ENCODE data around the gene TRPV6. TPM values are rescaled to one million over a fixed set of nuclear protein-coding genes. Genes with fewer than 3 reads are reported as not detected.

The TRPV6 gene
- polyA plus RNA-seq, 3 donors: 0.44 TPM; not detected in 2

DNA sequence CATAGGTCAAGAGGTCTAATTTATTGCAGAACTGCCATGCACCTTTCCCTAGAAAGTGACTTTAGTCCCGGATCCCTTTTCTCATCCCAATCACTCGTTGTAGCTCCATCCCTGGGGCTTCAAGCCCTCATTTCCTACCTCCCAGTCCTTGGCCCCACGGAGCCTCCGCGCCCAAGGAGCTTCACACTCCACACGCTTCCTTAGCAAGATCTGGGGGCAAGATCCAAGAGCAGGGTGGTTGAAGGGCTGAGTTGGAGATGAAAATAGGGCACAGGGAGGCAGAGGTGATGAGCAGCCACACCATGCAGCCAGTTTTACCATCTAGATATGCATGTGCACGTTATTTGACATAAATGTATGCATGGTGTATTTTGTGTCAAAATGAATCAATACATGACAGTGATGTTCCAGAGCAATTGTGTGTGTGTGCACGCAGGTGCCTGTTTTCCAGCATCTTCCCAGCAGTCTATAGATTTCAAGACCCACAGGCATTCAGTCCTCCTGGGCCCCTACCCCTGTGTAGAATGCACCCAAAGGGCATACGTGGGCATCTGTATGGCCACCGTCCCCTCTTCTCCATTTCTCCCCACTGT is 6.0 kb upstream of the TRPV6 start:
- intact Hi-C loops (cut with micrococcal nuclease): no loop called here
- no peak for DNase-seq

DNA sequence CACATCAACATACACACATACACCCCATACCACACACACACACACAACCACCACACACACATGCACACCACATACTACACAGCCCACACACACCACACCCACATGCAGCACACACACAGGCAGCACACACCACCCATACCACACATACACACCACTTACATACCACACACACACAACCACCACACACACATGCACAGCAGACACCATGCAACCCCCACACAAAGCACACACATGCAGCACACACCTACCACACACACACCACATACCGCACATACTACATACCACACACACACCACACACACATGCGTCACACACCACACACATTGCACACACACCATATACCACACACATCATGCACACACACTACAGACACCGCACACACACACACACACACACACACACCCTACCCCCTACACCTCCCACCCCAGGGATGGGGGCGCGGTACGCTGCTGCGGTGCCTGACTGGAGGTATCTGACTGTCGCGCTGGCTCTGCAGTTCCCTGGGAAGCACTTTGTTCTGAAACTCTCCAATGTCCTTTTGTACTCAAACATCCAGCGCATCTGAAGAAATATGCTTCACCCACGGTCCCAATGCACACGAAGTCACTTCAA is 5.4 kb upstream of the TRPV6 start:
- H3K4me3 ChIP-seq (replicated peaks in 1 of 3; ENCODE audit: low read depth in 2 of 3, low read length in 3 of 3): no peak overlapping the region
- no peak overlapping the region for H3K9ac ChIP-seq (ENCODE audit: insufficient read depth, low read length, poor library complexity, severe bottlenecking)
- DNase-seq: no peak
- no peaks in the 10 kb centered on the region for H4K20me1 ChIP-seq (ENCODE audit: insufficient read depth, low read length)
- no peaks in the 10 kb centered on the region for H3K79me2 ChIP-seq (ENCODE audit: insufficient read depth, low read length)
- TF ChIP-seq, protein P1, sequence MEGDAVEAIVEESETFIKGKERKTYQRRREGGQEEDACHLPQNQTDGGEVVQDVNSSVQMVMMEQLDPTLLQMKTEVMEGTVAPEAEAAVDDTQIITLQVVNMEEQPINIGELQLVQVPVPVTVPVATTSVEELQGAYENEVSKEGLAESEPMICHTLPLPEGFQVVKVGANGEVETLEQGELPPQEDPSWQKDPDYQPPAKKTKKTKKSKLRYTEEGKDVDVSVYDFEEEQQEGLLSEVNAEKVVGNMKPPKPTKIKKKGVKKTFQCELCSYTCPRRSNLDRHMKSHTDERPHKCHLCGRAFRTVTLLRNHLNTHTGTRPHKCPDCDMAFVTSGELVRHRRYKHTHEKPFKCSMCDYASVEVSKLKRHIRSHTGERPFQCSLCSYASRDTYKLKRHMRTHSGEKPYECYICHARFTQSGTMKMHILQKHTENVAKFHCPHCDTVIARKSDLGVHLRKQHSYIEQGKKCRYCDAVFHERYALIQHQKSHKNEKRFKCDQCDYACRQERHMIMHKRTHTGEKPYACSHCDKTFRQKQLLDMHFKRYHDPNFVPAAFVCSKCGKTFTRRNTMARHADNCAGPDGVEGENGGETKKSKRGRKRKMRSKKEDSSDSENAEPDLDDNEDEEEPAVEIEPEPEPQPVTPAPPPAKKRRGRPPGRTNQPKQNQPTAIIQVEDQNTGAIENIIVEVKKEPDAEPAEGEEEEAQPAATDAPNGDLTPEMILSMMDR (IDR thresholded peaks at IDR 0.05): no peak
- H3K4me1 Mint-ChIP-seq: peaks cover 5% of the 10 kb centered on the region
- no peaks in the 10 kb centered on the region for H3K36me3 Mint-ChIP-seq
- no peak overlapping the region for H3K27ac ChIP-seq (ENCODE audit: low read depth in 1 of 2, low read length in 2 of 2)
- intact Hi-C loops (cut with micrococcal nuclease): no loop called here
- no peaks in the 10 kb centered on the region for H3K27me3 ChIP-seq (ENCODE audit: control insufficient read depth in 2 of 2, insufficient read depth in 2 of 2, low read length in 2 of 2)
- peaks cover 0 to 1% (median 0%) of the 10 kb centered on the region in 7 donors for H3K9me3 Mint-ChIP-seq
- H3K9me3 ChIP-seq (replicated peaks in 1 of 2; ENCODE audit: control insufficient read depth in 1 of 2, insufficient read depth in 1 of 2, low read length in 2 of 2): no peaks in the 10 kb centered on the region
- no peak overlapping the region for H3K4me2 ChIP-seq (replicated peaks; ENCODE audit: extremely low read depth, low read length, poor library complexity, severe bottlenecking)
- peaks cover 0 to 6% (median 3%) of the 10 kb centered on the region in 3 donors for H3K27me3 Mint-ChIP-seq (ENCODE audit: low read depth in 3 of 3)
- H3K4me1 ChIP-seq (ENCODE audit: control insufficient read depth in 1 of 2, insufficient read depth in 2 of 2, low read length in 2 of 2): no peaks in the 10 kb centered on the region
- H2AFZ ChIP-seq (ENCODE audit: insufficient read depth, low read depth, low read length, poor library complexity, severe bottlenecking): no peak overlapping the region
- 92% methylated on average over 12 of the region's 12 CpGs for WGBS (ENCODE audit: insufficient coverage)
- peak overlapping the region in 1 of 7 donors; percentile 11 for H3K27ac Mint-ChIP-seq
- peak overlapping the region in 1 of 2 donors; percentile 32 for H3K4me3 Mint-ChIP-seq
- H3K36me3 ChIP-seq (replicated peaks in 1 of 2; ENCODE audit: control insufficient read depth in 1 of 2, insufficient read depth in 2 of 2, low read length in 2 of 2): no peaks in the 10 kb centered on the region

More for the DNA sequence above, 6.0 kb upstream of the TRPV6 start:
- H2AFZ ChIP-seq (ENCODE audit: insufficient read depth, low read depth, low read length, poor library complexity, severe bottlenecking): no peak overlapping the region
- H4K20me1 ChIP-seq (ENCODE audit: insufficient read depth, low read length): no peaks in the 10 kb centered on the region
- no peaks in the 10 kb centered on the region for H3K36me3 Mint-ChIP-seq
- H3K9ac ChIP-seq (ENCODE audit: insufficient read depth, low read length, poor library complexity, severe bottlenecking): no peak overlapping the region
- H3K27ac ChIP-seq (ENCODE audit: low read depth in 1 of 2, low read length in 2 of 2): no peak overlapping the region
- H3K4me3 Mint-ChIP-seq: no peak overlapping the region
- no peak overlapping the region for H3K27ac Mint-ChIP-seq
- H3K4me3 ChIP-seq (replicated peaks in 1 of 3; ENCODE audit: low read depth in 2 of 3, low read length in 3 of 3): no peak overlapping the region
- 96% methylated on average over 4 of the region's 10 CpGs for WGBS (ENCODE audit: insufficient coverage)
- H3K27me3 ChIP-seq (ENCODE audit: control insufficient read depth in 2 of 2, insufficient read depth in 2 of 2, low read length in 2 of 2): no peaks in the 10 kb centered on the region
- H3K4me2 ChIP-seq (replicated peaks; ENCODE audit: extremely low read depth, low read length, poor library complexity, severe bottlenecking): no peak overlapping the region
- no peaks in the 10 kb centered on the region for H3K9me3 ChIP-seq (replicated peaks in 1 of 2; ENCODE audit: control insufficient read depth in 1 of 2, insufficient read depth in 1 of 2, low read length in 2 of 2)
- H3K4me1 ChIP-seq (ENCODE audit: control insufficient read depth in 1 of 2, insufficient read depth in 2 of 2, low read length in 2 of 2): no peaks in the 10 kb centered on the region
- H3K4me1 Mint-ChIP-seq: peaks cover 5% of the 10 kb centered on the region
- H3K79me2 ChIP-seq (ENCODE audit: insufficient read depth, low read length): no peaks in the 10 kb centered on the region
- H3K27me3 Mint-ChIP-seq (ENCODE audit: low read depth in 3 of 3): peaks cover 0 to 6% (median 3%) of the 10 kb centered on the region in 3 donors
- TF ChIP-seq, protein P1 (IDR thresholded peaks at IDR 0.05): no peak
- peaks cover 0 to 1% (median 0%) of the 10 kb centered on the region in 7 donors for H3K9me3 Mint-ChIP-seq
- no peaks in the 10 kb centered on the region for H3K36me3 ChIP-seq (replicated peaks in 1 of 2; ENCODE audit: control insufficient read depth in 1 of 2, insufficient read depth in 2 of 2, low read length in 2 of 2)

Measured in CD14-positive monocyte (primary cell).